ENCODE data around the gene TERF2IP. TPM values are rescaled to one million over a fixed set of nuclear protein-coding genes. Genes with fewer than 3 reads are reported as not detected.
A peak's percentile ranks its signal among the peaks of the same experiment; 100 is the strongest.

TERF2IP gene
- total and polyA plus RNA-seq, 9 of the 15 experiments (the other 6 are each of a cell fraction or from before 2014, with no cell fraction given): 14.5 to 64.2 (median 47.0) TPM

DNA sequence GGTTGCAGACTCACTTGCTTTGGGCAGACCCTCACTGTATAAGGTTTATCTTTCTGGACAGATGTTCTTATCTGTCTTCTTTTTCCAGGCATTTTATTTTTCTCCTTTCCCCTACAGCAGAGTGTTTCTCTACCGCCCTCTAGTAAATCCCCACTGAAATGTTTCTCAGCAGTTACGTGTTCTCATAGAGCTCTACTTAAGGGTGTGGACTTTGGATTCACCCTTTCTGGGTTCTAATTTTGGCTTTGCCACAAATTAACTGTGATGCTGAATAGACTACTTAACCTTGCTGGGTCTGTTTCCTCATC lies 26.4 kb upstream of the TERF2IP start (continued):
- TF ChIP-seq, protein P1, sequence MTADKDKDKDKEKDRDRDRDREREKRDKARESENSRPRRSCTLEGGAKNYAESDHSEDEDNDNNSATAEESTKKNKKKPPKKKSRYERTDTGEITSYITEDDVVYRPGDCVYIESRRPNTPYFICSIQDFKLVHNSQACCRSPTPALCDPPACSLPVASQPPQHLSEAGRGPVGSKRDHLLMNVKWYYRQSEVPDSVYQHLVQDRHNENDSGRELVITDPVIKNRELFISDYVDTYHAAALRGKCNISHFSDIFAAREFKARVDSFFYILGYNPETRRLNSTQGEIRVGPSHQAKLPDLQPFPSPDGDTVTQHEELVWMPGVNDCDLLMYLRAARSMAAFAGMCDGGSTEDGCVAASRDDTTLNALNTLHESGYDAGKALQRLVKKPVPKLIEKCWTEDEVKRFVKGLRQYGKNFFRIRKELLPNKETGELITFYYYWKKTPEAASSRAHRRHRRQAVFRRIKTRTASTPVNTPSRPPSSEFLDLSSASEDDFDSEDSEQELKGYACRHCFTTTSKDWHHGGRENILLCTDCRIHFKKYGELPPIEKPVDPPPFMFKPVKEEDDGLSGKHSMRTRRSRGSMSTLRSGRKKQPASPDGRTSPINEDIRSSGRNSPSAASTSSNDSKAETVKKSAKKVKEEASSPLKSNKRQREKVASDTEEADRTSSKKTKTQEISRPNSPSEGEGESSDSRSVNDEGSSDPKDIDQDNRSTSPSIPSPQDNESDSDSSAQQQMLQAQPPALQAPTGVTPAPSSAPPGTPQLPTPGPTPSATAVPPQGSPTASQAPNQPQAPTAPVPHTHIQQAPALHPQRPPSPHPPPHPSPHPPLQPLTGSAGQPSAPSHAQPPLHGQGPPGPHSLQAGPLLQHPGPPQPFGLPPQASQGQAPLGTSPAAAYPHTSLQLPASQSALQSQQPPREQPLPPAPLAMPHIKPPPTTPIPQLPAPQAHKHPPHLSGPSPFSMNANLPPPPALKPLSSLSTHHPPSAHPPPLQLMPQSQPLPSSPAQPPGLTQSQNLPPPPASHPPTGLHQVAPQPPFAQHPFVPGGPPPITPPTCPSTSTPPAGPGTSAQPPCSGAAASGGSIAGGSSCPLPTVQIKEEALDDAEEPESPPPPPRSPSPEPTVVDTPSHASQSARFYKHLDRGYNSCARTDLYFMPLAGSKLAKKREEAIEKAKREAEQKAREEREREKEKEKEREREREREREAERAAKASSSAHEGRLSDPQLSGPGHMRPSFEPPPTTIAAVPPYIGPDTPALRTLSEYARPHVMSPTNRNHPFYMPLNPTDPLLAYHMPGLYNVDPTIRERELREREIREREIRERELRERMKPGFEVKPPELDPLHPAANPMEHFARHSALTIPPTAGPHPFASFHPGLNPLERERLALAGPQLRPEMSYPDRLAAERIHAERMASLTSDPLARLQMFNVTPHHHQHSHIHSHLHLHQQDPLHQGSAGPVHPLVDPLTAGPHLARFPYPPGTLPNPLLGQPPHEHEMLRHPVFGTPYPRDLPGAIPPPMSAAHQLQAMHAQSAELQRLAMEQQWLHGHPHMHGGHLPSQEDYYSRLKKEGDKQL (CRISPR knock-in tag; IDR thresholded peaks at IDR 0.05; ENCODE audit: borderline replicate concordance): no peak
- no peak for TF ChIP-seq ZNF57 (CRISPR knock-in tag; IDR thresholded peaks at IDR 0.05)
- peak; percentile 93 for TF ChIP-seq TAL1 (IDR thresholded peaks at IDR 0.05)
- no peak for TF ChIP-seq ZNF696 (CRISPR knock-in tag; conservative IDR thresholded peaks at IDR 0.05)
- TF ChIP-seq THRAP3 (IDR thresholded peaks at IDR 0.05; ENCODE audit: borderline replicate concordance): peak; percentile 34; the same call in 1 of the 2 replicates
- TF ChIP-seq TEAD4 (IDR thresholded peaks at IDR 0.05; ENCODE audit: low read length): peak; percentile 88
- TF ChIP-seq TEAD4 (CRISPR knock-in tag; IDR thresholded peaks at IDR 0.05; ENCODE audit: borderline replicate concordance): no peak
- no peak for TF ChIP-seq YBX1 (IDR thresholded peaks at IDR 0.05)
- no peak for TF ChIP-seq FOXJ2 (tag; IDR thresholded peaks at IDR 0.05)
- no peak for TF ChIP-seq PTBP1 (IDR thresholded peaks at IDR 0.05; ENCODE audit: low read depth, low read length)
- no peak for TF ChIP-seq PRPF4 (IDR thresholded peaks at IDR 0.05; ENCODE audit: insufficient read depth, low read depth, low read length, poor library complexity, severe bottlenecking)
- peak; percentile 6 for TF ChIP-seq MEIS2 (IDR thresholded peaks at IDR 0.05; ENCODE audit: partially characterized antibody)
- peak; percentile 81 for TF ChIP-seq KLF16 (IDR thresholded peaks at IDR 0.05)
- no peak for TF ChIP-seq KLF1 (tag; IDR thresholded peaks at IDR 0.05)
- TF ChIP-seq CHD1 (IDR thresholded peaks at IDR 0.05; ENCODE audit: low read length): no peak
- TF ChIP-seq ATF7 (IDR thresholded peaks at IDR 0.05): peak; percentile 51; the same call in 1 of the 2 replicates
- TF ChIP-seq, protein P2, sequence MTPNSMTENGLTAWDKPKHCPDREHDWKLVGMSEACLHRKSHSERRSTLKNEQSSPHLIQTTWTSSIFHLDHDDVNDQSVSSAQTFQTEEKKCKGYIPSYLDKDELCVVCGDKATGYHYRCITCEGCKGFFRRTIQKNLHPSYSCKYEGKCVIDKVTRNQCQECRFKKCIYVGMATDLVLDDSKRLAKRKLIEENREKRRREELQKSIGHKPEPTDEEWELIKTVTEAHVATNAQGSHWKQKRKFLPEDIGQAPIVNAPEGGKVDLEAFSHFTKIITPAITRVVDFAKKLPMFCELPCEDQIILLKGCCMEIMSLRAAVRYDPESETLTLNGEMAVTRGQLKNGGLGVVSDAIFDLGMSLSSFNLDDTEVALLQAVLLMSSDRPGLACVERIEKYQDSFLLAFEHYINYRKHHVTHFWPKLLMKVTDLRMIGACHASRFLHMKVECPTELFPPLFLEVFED (CRISPR knock-in tag; conservative IDR thresholded peaks at IDR 0.05): no peak
- TF ChIP-seq XRCC3 (IDR thresholded peaks at IDR 0.05): no peak
- TF ChIP-seq RBBP5 (IDR thresholded peaks at IDR 0.05; ENCODE audit: borderline replicate concordance, insufficient read depth, low read length, poor library complexity, severe bottlenecking): no peak
- no peak for TF ChIP-seq E2F3 (CRISPR knock-in tag; IDR thresholded peaks at IDR 0.05)
- no peak for TF ChIP-seq RFX1 (IDR thresholded peaks at IDR 0.05)
- TF ChIP-seq ZNF324 (CRISPR knock-in tag; IDR thresholded peaks at IDR 0.05): no peak
- peak; percentile 8 for TF ChIP-seq C11orf30 (IDR thresholded peaks at IDR 0.05; ENCODE audit: low read depth)
- TF ChIP-seq, protein P3, sequence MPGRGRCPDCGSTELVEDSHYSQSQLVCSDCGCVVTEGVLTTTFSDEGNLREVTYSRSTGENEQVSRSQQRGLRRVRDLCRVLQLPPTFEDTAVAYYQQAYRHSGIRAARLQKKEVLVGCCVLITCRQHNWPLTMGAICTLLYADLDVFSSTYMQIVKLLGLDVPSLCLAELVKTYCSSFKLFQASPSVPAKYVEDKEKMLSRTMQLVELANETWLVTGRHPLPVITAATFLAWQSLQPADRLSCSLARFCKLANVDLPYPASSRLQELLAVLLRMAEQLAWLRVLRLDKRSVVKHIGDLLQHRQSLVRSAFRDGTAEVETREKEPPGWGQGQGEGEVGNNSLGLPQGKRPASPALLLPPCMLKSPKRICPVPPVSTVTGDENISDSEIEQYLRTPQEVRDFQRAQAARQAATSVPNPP (IDR thresholded peaks at IDR 0.05; ENCODE audit: borderline replicate concordance, insufficient read depth, insufficient read length): no peak
- no peak for TF ChIP-seq ZNF184 (CRISPR knock-in tag; IDR thresholded peaks at IDR 0.05)

All from K562 (cell line).